ENCODE results near the gene NDUFA3. TPM values are rescaled to one million over a fixed set of nuclear protein-coding genes. Genes with fewer than 3 reads are reported as not detected.
A peak's percentile ranks its signal among the peaks of the same experiment; 100 is the strongest.

The NDUFA3 gene
- total and polyA plus RNA-seq, 10 of the 15 experiments (the other 5 are each of a cell fraction or from before 2014, with no cell fraction given) = 40.0 to 335 (median 153) TPM

DNA sequence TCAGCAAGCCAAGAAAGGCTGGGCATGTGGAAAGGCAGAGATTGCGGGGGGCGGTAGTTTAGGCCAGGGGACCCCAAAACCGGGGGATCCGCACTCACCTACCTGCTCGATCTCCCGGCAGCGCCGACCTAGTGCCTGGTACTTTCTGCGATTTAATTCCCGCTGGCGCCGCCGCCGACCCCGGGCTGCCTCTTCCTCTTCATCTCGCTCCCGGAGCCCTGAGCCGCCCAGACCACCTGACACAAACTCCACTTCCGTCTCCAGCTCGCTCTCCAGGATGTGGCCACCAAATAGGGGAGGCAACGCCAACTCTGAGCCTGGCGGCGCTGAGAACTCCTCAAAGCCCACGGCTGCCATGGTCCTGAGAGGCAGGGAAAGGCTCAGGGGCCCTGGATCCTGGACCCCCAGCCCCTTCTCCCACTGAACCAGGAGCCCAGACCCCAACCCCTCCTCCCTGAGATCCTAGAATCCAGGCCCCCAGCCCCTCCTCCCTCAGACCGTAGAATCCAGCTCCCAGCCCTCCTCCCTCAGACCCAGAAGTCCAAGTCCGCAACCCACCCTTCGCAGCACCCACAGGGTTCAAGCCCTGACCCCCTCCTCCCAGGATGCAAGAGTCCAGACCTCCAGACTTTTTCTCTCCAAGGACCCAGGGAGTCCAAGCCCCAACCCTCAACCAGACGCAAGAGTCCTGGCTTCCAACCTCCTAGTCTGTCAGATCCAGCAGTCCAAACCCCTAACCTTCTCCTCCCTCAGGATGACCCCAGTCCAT is 11.9 kb downstream of the NDUFA3 start (continued):
- TF ChIP-seq, protein P1, sequence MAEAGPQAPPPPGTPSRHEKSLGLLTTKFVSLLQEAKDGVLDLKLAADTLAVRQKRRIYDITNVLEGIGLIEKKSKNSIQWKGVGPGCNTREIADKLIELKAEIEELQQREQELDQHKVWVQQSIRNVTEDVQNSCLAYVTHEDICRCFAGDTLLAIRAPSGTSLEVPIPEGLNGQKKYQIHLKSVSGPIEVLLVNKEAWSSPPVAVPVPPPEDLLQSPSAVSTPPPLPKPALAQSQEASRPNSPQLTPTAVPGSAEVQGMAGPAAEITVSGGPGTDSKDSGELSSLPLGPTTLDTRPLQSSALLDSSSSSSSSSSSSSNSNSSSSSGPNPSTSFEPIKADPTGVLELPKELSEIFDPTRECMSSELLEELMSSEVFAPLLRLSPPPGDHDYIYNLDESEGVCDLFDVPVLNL (IDR thresholded peaks at IDR 0.05; ENCODE audit: low read depth, low read length) = no peak
- TF ChIP-seq, protein P2, sequence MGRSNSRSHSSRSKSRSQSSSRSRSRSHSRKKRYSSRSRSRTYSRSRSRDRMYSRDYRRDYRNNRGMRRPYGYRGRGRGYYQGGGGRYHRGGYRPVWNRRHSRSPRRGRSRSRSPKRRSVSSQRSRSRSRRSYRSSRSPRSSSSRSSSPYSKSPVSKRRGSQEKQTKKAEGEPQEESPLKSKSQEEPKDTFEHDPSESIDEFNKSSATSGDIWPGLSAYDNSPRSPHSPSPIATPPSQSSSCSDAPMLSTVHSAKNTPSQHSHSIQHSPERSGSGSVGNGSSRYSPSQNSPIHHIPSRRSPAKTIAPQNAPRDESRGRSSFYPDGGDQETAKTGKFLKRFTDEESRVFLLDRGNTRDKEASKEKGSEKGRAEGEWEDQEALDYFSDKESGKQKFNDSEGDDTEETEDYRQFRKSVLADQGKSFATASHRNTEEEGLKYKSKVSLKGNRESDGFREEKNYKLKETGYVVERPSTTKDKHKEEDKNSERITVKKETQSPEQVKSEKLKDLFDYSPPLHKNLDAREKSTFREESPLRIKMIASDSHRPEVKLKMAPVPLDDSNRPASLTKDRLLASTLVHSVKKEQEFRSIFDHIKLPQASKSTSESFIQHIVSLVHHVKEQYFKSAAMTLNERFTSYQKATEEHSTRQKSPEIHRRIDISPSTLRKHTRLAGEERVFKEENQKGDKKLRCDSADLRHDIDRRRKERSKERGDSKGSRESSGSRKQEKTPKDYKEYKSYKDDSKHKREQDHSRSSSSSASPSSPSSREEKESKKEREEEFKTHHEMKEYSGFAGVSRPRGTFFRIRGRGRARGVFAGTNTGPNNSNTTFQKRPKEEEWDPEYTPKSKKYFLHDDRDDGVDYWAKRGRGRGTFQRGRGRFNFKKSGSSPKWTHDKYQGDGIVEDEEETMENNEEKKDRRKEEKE (IDR thresholded peaks at IDR 0.05) = no peak

DNA sequence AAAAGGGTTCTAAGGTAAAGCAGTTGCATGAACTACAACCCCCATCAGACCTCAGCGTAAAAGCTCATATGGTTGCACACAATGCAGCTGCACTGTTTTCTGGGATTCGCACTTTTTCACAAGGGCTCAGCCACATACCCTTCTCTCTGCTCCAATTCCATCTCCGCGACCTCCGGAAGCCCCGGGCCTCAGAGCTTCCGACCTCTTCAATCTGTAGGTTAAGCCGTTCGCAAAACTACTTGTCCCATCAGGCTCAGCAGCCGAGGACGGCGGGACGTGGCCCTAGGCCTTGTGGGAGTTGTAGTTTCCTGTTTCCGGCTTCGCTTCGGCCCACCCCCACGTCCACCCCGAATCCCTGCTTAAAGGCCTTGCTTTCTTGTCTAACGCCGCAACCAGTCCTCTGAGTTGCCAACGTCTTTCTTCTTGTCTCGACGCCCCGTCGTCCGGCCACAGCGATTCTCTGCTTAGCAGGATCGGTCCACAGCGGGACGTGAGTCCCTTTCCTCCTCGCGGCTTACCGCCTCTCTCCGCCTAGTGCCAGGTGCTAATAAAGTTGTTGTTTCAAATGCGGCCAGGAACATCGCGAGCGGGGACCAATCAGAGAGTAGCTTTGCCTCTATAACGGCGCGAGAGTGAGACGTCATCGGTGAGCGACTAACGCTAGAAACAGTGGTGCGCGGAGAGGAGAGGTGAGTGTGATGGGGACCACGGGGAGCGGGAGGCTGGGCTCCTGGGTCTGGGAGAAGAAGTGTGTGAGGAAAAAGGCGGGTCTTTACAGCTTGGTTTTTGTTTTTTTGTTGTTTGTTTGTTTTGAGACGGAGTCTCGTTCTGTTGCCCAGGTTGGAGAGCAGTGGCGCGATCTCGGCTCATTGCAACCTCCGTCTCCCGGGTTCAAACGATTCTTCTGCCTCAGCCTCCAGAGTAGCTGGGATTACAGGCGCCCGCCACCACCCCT is 12.7 kb downstream of the NDUFA3 start, which contains the start of the genes PRPF31 and TFPT:
Gene PRPF31, plus strand, starts transcription at position 646 of the 955 bp plus-strand sequence. CDS start 2,525 bp downstream, outside the sequence.
Gene TFPT, minus strand, starts transcription at position 549 of the 955 bp plus-strand sequence. Its CDS starts 388 bp downstream, at position 161.
- in situ Hi-C loops (cut with MboI) (no loop called here), intact Hi-C loops (cut with micrococcal nuclease; ENCODE audit: unreplicated experiment) (no loop called here)
- SMC1A ChIA-PET (ENCODE audit: uncharacterized antibody, unreplicated experiment) = interaction anchor here (0.9 to 1.4 kb wide), 2 partner anchors 13 to 22 kb away, joined by 3 to 6 read pairs; partner anchors contain the start of genes CNOT3 and NDUFA3
- no peaks in the 10 kb centered on the region for H4K20me1 ChIP-seq (ENCODE audit: control insufficient read depth, insufficient read depth)
- no peaks in the 10 kb centered on the region for H3K27me3 ChIP-seq (replicated peaks in 1 of 2; ENCODE audit: control insufficient read depth in 2 of 2, insufficient read depth in 2 of 2, low read length in 1 of 2)
- POLR2A ChIA-PET = interaction anchor here (0.6 to 2.6 kb wide), 5 partner anchors 12 to 82 kb away, joined by 3 to 25 read pairs (median 4); partner anchors contain the start of genes CNOT3, LENG1 and MBOAT7
- CTCF ChIA-PET = interaction anchor here (1.7 kb wide), 1 partner anchor 276 kb away, joined by 4 read pairs; no protein-coding TSS in a partner anchor
- peak; percentile 95 for DNase-seq (ENCODE audit: low read depth, low spot score)
- RAD21 ChIA-PET (ENCODE audit: unreplicated experiment) = interaction anchor here (1.2 to 2.9 kb wide), 2 partner anchors 14 to 22 kb away, joined by 3 to 19 read pairs; partner anchors contain the start of gene CNOT3
- H3K27ac ChIP-seq (ENCODE audit: control insufficient read depth, insufficient read depth) = peak within 1 kb of the TSS; percentile 79
- H2AFZ ChIP-seq (ENCODE audit: control insufficient read depth, low read depth, low read length) = peak within 1 kb of the TSS; percentile 95
- FAIRE-seq = peak; percentile 100
- under 1% methylated on average over 60 of the region's 60 CpGs for WGBS (ENCODE audit: insufficient coverage, insufficient replicate concordance, low lambda C conversion rate, missing lambda C conversion rate)
- peak; percentile 97 for ATAC-seq
- H3K4me3 ChIP-seq = peak within 1 kb of the TSS; percentile 95
- H3K9ac ChIP-seq (ENCODE audit: control insufficient read depth, insufficient read depth, low read length) = peak within 1 kb of the TSS; percentile 93
- H3K4me1 ChIP-seq (ENCODE audit: control insufficient read depth, insufficient read depth, low read length) = peaks cover 10% of the 10 kb centered on the region
- peaks cover 2 to 20% of the 10 kb centered on the region in 2 experiments for H3K36me3 ChIP-seq (ENCODE audit: control insufficient read depth in 2 of 2, insufficient read depth in 2 of 2, low read length in 1 of 2)
- BruUV-seq (replicated peaks) = TSS peak; percentile 87
- H3K9me3 ChIP-seq (replicated peaks; ENCODE audit: control insufficient read depth, insufficient read depth, low read length) = no peaks in the 10 kb centered on the region
- H3K4me2 ChIP-seq (ENCODE audit: control insufficient read depth, insufficient read depth) = peak within 1 kb of the TSS; percentile 82
- peaks cover 29% of the 10 kb centered on the region for H3K79me2 ChIP-seq (ENCODE audit: control insufficient read depth, insufficient read depth, low read length)
- TF ChIP-seq GABPA (IDR thresholded peaks at IDR 0.05; ENCODE audit: low read depth) (peak; percentile 83), MTA2 (IDR thresholded peaks at IDR 0.05; ENCODE audit: low read depth) (peak; percentile 45), JUNB (IDR thresholded peaks at IDR 0.05) (no peak), STAT1 (conservative IDR thresholded peaks at IDR 0.05) (peak; percentile 91), SIN3A (IDR thresholded peaks at IDR 0.05; ENCODE audit: low read depth, low read length) (no peak; the same call in none of the 2 replicates), BACH1 (IDR thresholded peaks at IDR 0.05; ENCODE audit: borderline replicate concordance) (no peak), SMAD1 (IDR thresholded peaks at IDR 0.05; ENCODE audit: low read depth, partially characterized antibody) (no peak), SPI1 (IDR thresholded peaks at IDR 0.05; ENCODE audit: borderline replicate concordance, insufficient read depth, low read depth, low read length) (no peak), SUZ12 (IDR thresholded peaks at IDR 0.05; ENCODE audit: unreplicated experiment) (no peak), MYC (IDR thresholded peaks at IDR 0.05; ENCODE audit: insufficient read depth, insufficient read length, insufficient replicate concordance, low read length, severe bottlenecking) (no peak), MXI1 (IDR thresholded peaks at IDR 0.05; ENCODE audit: low read depth, low read length) (peak; percentile 95), RFX5 (IDR thresholded peaks at IDR 0.05; ENCODE audit: low read depth, low read length) (peak; percentile 59; the same call in 1 of the 2 replicates), EGR1 (IDR thresholded peaks at IDR 0.05; ENCODE audit: borderline replicate concordance in 1 of 2, low read depth in 2 of 2, low read length in 2 of 2) (peak in 1 of 2 experiments; percentile 39; a peak in 1 of 3 replicates)
